Choroid plexus epithelial cell (primary cell): ENCODE results near the gene GSC.

Experiments used
- DNase-seq: peaks from one replicate; pipeline ENCODE4 v3.0.0-alpha.2; 2010; ENCODE audit warnings: low read depth
- H3K4me3 ChIP-seq: 2 replicates; pipeline ENCODE4 v1.5.1; 2011; ENCODE audit warnings: low read depth, mild to moderate bottlenecking, control low read depth, low read length, moderate library complexity
- CTCF ChIP-seq: conservative IDR thresholded peaks from 2 replicates; pipeline ENCODE4 v1.5.1; 2011; ENCODE audit warnings: low read depth, mild to moderate bottlenecking, control low read depth, inconsistent platforms, low read length, moderate library complexity

Gene GSC

GRCh38 chr14:94775871-94776210, 5.9 kb upstream of the GSC start:
- TF ChIP-seq CTCF = no peak
- peak; percentile 41 for DNase-seq
- H3K4me3 ChIP-seq = no peak overlapping the region

- no peak overlapping the region for H3K4me3 ChIP-seq
- no peak for DNase-seq
These were observed 5.4 kb upstream of the GSC start for GRCh38 chr14:94775091-94775870.

GRCh38 chr14:94774344-94775090, 4.6 kb upstream of the GSC start:
- TF ChIP-seq CTCF = no peak
- H3K4me3 ChIP-seq = no peak overlapping the region
- no peak for DNase-seq

More at GRCh38 chr14:94775091-94775870, 5.4 kb upstream of the GSC start:
- no peak for TF ChIP-seq CTCF

- TF ChIP-seq CTCF = no peak
- no peak for DNase-seq
These were observed 3.9 kb upstream of the GSC start for GRCh38 chr14:94773655-94774343.

GRCh38 chr14:94773061-94773648, 3.2 kb upstream of the GSC start:
- H3K4me3 ChIP-seq = no peak overlapping the region
- no peak for TF ChIP-seq CTCF
- DNase-seq = no peak

More at GRCh38 chr14:94773655-94774343, 3.9 kb upstream of the GSC start:
- no peak overlapping the region for H3K4me3 ChIP-seq

- no peak for TF ChIP-seq CTCF
- H3K4me3 ChIP-seq = no peak overlapping the region
These were observed 2.6 kb upstream of the GSC start for GRCh38 chr14:94772548-94772947.

More at GRCh38 chr14:94772548-94772947, 2.6 kb upstream of the GSC start:
- no peak for DNase-seq
